ENCODE data around the gene SH3GL2.

SH3GL2 gene

DNA sequence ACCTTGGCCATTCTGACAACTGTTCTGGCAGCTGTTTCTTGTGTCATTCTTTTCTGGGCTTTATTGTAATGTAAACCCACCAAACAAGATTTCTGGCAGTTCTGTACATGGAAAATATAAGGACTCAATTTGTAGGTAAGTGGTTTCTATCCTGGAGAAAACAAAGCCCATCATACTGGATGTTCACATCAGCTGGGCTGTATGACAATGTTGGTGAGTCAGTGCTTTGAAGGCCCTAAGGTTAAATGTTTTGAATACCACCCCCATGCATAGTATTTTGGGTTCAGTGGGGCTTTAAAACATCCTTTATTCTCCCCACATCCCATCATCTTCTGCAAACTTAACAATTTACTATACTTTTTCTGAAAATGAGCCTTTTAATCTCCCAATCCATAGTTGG is 52.5 kb downstream of the SH3GL2 start:
- Histone ChIP-seq H3K9me3 (ENCODE audit: control insufficient read depth in 1 of 2, low read length in 2 of 2) (no peaks in the 10 kb centered on the region), H3K4me3 (ENCODE audit: low read depth in 1 of 2, low read length in 2 of 2) (no peak overlapping the region), H3K4me1 (ENCODE audit: control insufficient read depth in 1 of 2, insufficient read depth in 2 of 2, low read length in 2 of 2) (no peaks in the 10 kb centered on the region), H3K36me3 (ENCODE audit: control insufficient read depth in 1 of 2, insufficient read depth in 2 of 2, low read length in 2 of 2) (no peaks in the 10 kb centered on the region), H3K27me3 (ENCODE audit: low read depth, low read length) (no peaks in the 10 kb centered on the region), H3K27ac (ENCODE audit: low read length) (no peak overlapping the region)

DNA sequence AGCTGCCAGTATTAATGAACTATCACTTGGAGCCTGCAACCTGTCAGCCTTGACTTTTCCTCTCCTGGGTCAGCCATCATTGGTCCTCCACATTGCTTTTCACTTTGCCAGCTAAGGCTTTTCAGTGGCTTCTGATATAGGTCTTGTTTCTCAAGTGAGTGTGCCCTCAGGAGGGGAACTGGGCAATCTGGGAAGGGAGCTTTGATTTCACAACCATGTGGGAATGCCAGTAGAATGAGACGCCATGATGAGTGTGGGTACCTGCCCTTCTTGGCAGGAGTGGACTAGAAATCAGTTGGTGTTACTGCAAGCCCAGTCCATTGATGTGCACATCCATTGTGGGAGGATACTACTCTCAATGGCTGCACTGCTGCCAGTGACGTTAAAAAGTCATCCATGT is 54.1 kb downstream of the SH3GL2 start:
- H3K36me3 ChIP-seq (ENCODE audit: control insufficient read depth in 1 of 2, insufficient read depth in 2 of 2, low read length in 2 of 2) = no peaks in the 10 kb centered on the region
- no peaks in the 10 kb centered on the region for H3K4me1 ChIP-seq (ENCODE audit: control insufficient read depth in 1 of 2, insufficient read depth in 2 of 2, low read length in 2 of 2)
- H3K27ac ChIP-seq (ENCODE audit: low read length) = no peak overlapping the region
- H3K4me3 ChIP-seq (ENCODE audit: low read depth in 1 of 2, low read length in 2 of 2) = no peak overlapping the region
- H3K27me3 ChIP-seq (ENCODE audit: low read depth, low read length) = no peaks in the 10 kb centered on the region
- no peaks in the 10 kb centered on the region for H3K9me3 ChIP-seq (ENCODE audit: control insufficient read depth in 1 of 2, low read length in 2 of 2)

DNA sequence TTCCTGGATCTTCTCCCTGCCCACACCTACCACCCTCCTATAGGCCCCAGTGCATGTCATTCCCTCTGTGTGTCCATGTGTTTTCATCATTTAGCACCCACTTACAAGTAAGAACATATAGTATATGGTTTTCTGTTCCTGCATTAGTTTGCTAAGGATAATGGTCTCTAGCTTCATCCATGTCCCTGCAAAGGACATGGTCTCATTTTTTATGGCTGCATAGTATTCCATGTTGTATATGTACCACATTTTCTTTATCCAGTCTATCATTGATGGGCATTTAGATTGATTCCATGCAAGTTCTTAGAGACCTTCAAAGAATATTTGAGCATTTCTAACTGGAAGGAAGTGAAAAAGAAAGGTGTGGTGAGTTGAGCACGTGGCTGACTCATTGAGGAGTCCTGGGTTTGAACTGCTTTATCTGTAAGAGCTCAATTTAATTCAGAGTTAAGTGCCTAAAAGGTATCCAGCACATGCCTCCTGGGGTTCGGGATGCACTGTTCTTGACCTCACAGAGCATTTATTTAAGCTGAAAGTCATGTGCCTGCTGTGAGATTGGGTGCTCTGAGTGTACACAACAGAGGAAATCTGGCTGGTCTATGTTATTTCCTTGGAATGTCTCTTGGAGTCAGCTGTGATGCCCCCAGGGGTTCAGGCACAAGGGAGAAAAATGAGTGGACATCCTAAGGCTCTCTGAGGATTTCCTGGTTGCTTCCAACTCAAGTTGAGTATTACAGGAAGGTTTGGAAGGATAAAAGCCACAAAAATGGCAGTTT is 56.4 kb downstream of the SH3GL2 start:
- Histone ChIP-seq H3K27me3 (ENCODE audit: low read depth, low read length) (no peaks in the 10 kb centered on the region), H3K9me3 (ENCODE audit: control insufficient read depth in 1 of 2, low read length in 2 of 2) (no peaks in the 10 kb centered on the region), H3K27ac (ENCODE audit: low read length) (no peak overlapping the region), H3K4me3 (ENCODE audit: low read depth in 1 of 2, low read length in 2 of 2) (no peak overlapping the region), H3K36me3 (ENCODE audit: control insufficient read depth in 1 of 2, insufficient read depth in 2 of 2, low read length in 2 of 2) (no peaks in the 10 kb centered on the region), H3K4me1 (ENCODE audit: control insufficient read depth in 1 of 2, insufficient read depth in 2 of 2, low read length in 2 of 2) (no peaks in the 10 kb centered on the region)

DNA sequence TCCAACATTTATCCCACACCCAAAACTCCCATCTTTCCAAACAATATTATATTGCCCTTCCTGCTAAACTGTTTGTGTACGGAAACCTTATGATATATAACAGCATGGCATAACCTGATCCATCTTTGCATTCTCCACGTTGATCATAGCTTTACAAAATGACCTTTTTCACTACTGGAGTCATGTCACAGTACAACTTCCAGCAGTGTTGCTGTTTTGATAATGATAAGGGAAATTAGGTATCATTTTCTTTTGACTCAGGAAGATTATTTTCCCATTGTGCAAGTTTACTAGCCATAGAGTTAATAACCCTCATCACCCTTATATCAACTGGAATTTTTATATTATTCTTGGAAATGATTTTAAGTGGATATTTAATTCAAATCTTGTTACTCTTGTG is 57.5 kb downstream of the SH3GL2 start:
- Histone ChIP-seq H3K36me3 (ENCODE audit: control insufficient read depth in 1 of 2, insufficient read depth in 2 of 2, low read length in 2 of 2) (no peaks in the 10 kb centered on the region), H3K9me3 (ENCODE audit: control insufficient read depth in 1 of 2, low read length in 2 of 2) (no peaks in the 10 kb centered on the region), H3K27me3 (ENCODE audit: low read depth, low read length) (no peaks in the 10 kb centered on the region), H3K4me1 (ENCODE audit: control insufficient read depth in 1 of 2, insufficient read depth in 2 of 2, low read length in 2 of 2) (no peaks in the 10 kb centered on the region), H3K4me3 (ENCODE audit: low read depth in 1 of 2, low read length in 2 of 2) (no peak overlapping the region), H3K27ac (ENCODE audit: low read length) (no peak overlapping the region)

DNA sequence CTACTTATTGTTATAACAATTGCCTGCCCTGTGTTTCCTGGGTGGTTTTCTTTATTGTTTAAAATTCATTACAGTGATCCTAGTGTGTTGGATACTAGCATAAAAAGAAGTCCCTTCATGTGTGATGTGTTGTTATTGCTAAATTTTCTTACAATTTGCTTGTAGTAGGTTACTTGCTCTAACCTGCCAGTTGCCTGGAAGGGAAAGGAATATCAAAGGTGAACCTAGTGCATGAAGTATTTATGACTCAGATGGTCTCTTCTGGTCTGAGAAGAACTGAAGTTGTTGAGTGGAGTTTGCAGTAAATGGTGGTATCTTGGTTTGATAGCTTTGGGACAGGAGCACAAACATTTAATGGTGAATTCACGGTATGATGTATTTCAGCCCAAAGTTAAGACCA is 58.0 kb downstream of the SH3GL2 start:
- Histone ChIP-seq H3K4me3 (ENCODE audit: low read depth in 1 of 2, low read length in 2 of 2) (no peak overlapping the region), H3K9me3 (ENCODE audit: control insufficient read depth in 1 of 2, low read length in 2 of 2) (no peaks in the 10 kb centered on the region), H3K36me3 (ENCODE audit: control insufficient read depth in 1 of 2, insufficient read depth in 2 of 2, low read length in 2 of 2) (no peaks in the 10 kb centered on the region), H3K27ac (ENCODE audit: low read length) (no peak overlapping the region), H3K4me1 (ENCODE audit: control insufficient read depth in 1 of 2, insufficient read depth in 2 of 2, low read length in 2 of 2) (no peaks in the 10 kb centered on the region), H3K27me3 (ENCODE audit: low read depth, low read length) (no peaks in the 10 kb centered on the region)

DNA sequence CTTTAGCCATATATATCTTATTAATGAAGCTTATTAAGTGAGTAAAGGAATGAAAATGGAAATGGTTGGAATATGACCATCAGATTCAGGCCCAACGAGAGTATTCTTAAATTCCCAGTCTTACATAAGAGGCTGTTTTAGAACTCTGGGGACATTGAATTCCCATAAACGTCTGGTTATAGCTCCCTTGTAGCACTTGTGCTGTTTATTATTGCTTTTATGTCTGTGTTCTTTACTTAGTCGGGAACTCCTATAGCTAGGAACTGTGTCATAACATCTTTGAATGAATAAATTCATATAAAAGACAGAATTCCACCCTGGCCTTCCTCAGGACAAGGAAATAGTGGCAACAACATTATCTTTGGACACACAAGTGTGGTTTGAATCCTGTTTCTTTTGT is 58.4 kb downstream of the SH3GL2 start:
- Histone ChIP-seq H3K9me3 (ENCODE audit: control insufficient read depth in 1 of 2, low read length in 2 of 2) (no peaks in the 10 kb centered on the region), H3K4me3 (ENCODE audit: low read depth in 1 of 2, low read length in 2 of 2) (no peak overlapping the region), H3K36me3 (ENCODE audit: control insufficient read depth in 1 of 2, insufficient read depth in 2 of 2, low read length in 2 of 2) (no peaks in the 10 kb centered on the region), H3K27me3 (ENCODE audit: low read depth, low read length) (no peaks in the 10 kb centered on the region), H3K27ac (ENCODE audit: low read length) (no peak overlapping the region), H3K4me1 (ENCODE audit: control insufficient read depth in 1 of 2, insufficient read depth in 2 of 2, low read length in 2 of 2) (no peaks in the 10 kb centered on the region)

DNA sequence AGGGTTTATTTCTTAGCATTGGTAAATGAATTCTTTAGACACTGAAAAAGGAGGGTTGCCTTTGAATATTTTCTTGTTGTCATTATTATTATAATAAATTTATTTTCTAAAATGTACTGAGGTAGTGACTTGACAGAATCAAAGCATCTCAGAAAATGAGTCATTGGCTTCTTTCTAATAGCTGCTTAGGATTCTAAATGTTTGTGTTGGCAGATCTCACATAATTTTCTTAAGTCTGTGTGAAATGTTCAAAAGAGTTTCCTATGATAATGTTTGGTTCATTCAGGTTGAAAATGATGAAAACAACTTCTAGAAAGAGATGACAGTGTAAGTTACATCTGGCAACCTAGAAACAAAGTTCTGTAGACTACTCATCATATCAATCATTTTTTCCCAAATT is 69.7 kb downstream of the SH3GL2 start:
- no peaks in the 10 kb centered on the region for H3K36me3 ChIP-seq (ENCODE audit: control insufficient read depth in 1 of 2, insufficient read depth in 2 of 2, low read length in 2 of 2)
- no peaks in the 10 kb centered on the region for H3K27me3 ChIP-seq (ENCODE audit: low read depth, low read length)
- no peaks in the 10 kb centered on the region for H3K4me1 ChIP-seq (ENCODE audit: control insufficient read depth in 1 of 2, insufficient read depth in 2 of 2, low read length in 2 of 2)
- peaks cover 0 to 6% of the 10 kb centered on the region in 2 donors for H3K9me3 ChIP-seq (ENCODE audit: control insufficient read depth in 1 of 2, low read length in 2 of 2)
- no peak overlapping the region for H3K4me3 ChIP-seq (ENCODE audit: low read depth in 1 of 2, low read length in 2 of 2)
- H3K27ac ChIP-seq (ENCODE audit: low read length) = no peak overlapping the region

DNA sequence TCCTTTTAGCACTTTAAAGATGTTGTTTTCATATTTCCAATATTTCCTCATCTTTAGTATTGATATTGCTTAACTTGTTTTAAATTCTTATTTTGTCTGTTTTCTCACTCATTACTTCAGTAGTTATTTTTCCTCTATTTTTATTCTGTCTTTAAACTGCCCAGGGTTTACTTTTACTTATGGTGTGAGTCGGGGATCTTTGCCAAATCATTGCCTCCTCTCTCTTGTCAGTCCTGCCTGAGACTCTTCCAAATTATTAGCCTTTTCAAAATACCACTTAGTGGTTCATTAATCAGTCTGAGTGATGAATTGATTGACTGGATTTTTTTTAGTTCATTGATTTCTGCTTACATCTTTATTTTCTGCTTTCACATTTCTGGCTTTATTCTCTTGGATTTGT is 72.9 kb downstream of the SH3GL2 start:
- Histone ChIP-seq H3K36me3 (ENCODE audit: control insufficient read depth in 1 of 2, insufficient read depth in 2 of 2, low read length in 2 of 2) (no peaks in the 10 kb centered on the region), H3K4me3 (ENCODE audit: low read depth in 1 of 2, low read length in 2 of 2) (no peak overlapping the region), H3K27ac (ENCODE audit: low read length) (no peak overlapping the region), H3K27me3 (ENCODE audit: low read depth, low read length) (no peaks in the 10 kb centered on the region), H3K9me3 (ENCODE audit: control insufficient read depth in 1 of 2, low read length in 2 of 2) (no peaks in the 10 kb centered on the region), H3K4me1 (ENCODE audit: control insufficient read depth in 1 of 2, insufficient read depth in 2 of 2, low read length in 2 of 2) (no peaks in the 10 kb centered on the region)

DNA sequence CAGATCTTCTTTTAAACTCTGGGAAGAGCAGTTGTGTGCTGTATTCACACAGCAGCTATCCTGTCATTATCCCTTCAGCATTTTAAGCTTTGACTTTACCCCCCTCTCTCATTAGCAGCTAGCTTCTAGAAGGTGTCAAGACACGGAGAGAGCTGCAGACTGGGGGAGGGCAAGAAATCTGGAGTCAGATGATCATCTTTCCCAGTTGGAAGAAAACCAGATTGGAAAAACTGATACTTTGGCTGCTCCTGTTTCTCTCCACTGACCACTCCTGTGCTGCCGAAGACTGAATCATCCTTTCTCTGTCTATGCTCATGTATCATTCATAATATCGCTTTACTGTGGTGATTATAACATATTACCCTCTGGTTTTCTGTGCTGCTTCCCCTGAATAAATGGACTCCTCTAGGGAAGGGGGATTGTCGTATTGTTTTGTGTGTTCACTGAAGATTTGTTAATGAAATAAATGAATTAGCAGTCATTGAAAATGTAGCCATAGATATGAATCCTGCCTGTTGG is 75.1 kb downstream of the SH3GL2 start:
- Histone ChIP-seq H3K36me3 (ENCODE audit: control insufficient read depth in 1 of 2, insufficient read depth in 2 of 2, low read length in 2 of 2) (no peaks in the 10 kb centered on the region), H3K9me3 (ENCODE audit: control insufficient read depth in 1 of 2, low read length in 2 of 2) (no peaks in the 10 kb centered on the region), H3K27me3 (ENCODE audit: low read depth, low read length) (no peaks in the 10 kb centered on the region), H3K27ac (ENCODE audit: low read length) (no peak overlapping the region), H3K4me1 (ENCODE audit: control insufficient read depth in 1 of 2, insufficient read depth in 2 of 2, low read length in 2 of 2) (no peaks in the 10 kb centered on the region), H3K4me3 (ENCODE audit: low read depth in 1 of 2, low read length in 2 of 2) (no peak overlapping the region)

DNA sequence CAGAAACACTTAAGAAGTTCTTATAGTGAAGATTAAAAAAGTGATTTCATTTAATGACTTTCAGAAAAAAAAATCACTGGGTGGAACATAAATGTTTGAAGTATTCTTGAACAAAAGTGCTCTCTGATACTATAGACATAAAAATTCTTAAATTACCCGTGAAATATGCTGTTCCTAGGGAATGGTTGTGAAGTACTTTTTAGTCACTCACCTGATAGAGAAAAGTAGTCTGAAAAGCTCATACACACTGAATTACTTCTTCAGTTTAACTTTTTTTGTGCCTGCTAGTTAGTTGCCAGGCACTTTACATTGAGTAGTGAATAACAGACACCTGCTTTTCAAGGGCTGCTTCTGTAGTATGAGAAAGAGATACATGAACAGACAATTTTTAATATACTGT is 78.0 kb downstream of the SH3GL2 start:
- Histone ChIP-seq H3K36me3 (ENCODE audit: control insufficient read depth in 1 of 2, insufficient read depth in 2 of 2, low read length in 2 of 2) (no peaks in the 10 kb centered on the region), H3K27ac (ENCODE audit: low read length) (no peak overlapping the region), H3K4me1 (ENCODE audit: control insufficient read depth in 1 of 2, insufficient read depth in 2 of 2, low read length in 2 of 2) (no peaks in the 10 kb centered on the region), H3K27me3 (ENCODE audit: low read depth, low read length) (no peaks in the 10 kb centered on the region), H3K4me3 (ENCODE audit: low read depth in 1 of 2, low read length in 2 of 2) (no peak overlapping the region), H3K9me3 (ENCODE audit: control insufficient read depth in 1 of 2, low read length in 2 of 2) (no peaks in the 10 kb centered on the region)

DNA sequence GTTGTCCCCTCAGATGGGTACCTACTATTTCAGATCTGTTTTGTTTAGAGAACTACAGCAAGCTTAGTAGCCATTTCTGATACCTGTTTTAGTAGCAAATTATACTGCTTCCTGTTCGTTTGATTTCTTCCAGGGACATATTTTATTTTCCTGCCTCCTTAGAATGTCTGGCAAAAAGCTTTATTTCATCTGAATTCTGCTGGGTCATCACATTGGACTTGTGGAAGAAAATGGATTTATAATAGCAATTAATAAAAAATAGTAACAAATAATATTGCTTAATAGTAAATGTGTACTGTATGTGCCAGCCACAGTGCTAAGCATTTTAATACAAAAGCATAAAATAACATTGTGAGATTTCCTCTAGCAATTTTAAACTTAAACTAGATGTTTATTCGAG is 79.4 kb downstream of the SH3GL2 start:
- Histone ChIP-seq H3K27me3 (ENCODE audit: low read depth, low read length) (no peaks in the 10 kb centered on the region), H3K4me3 (ENCODE audit: low read depth in 1 of 2, low read length in 2 of 2) (no peak overlapping the region), H3K36me3 (ENCODE audit: control insufficient read depth in 1 of 2, insufficient read depth in 2 of 2, low read length in 2 of 2) (no peaks in the 10 kb centered on the region), H3K4me1 (ENCODE audit: control insufficient read depth in 1 of 2, insufficient read depth in 2 of 2, low read length in 2 of 2) (no peaks in the 10 kb centered on the region), H3K9me3 (ENCODE audit: control insufficient read depth in 1 of 2, low read length in 2 of 2) (no peaks in the 10 kb centered on the region), H3K27ac (ENCODE audit: low read length) (no peak overlapping the region)

DNA sequence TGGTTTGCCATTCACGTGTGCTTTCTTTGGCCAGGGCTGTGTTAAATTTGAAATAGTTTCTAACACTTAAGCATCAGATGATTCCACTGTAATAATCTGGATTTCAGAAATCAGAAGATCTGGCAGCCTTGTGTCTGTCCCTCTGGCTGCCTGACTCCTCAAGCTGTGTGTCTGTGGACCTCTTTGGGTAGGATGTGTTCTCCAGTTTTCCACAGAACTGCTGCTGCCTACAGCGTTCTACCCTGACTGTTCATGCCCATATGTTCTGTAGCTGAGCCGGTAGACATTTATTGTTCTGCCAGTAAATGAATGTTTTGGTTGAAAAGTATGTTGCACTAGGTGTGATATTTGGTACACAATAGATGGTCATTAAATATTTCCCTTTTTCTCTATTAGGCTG is 81.3 kb downstream of the SH3GL2 start:
- Histone ChIP-seq H3K9me3 (ENCODE audit: control insufficient read depth in 1 of 2, low read length in 2 of 2) (no peaks in the 10 kb centered on the region), H3K27ac (ENCODE audit: low read length) (no peak overlapping the region), H3K4me3 (ENCODE audit: low read depth in 1 of 2, low read length in 2 of 2) (no peak overlapping the region), H3K27me3 (ENCODE audit: low read depth, low read length) (no peaks in the 10 kb centered on the region), H3K4me1 (ENCODE audit: control insufficient read depth in 1 of 2, insufficient read depth in 2 of 2, low read length in 2 of 2) (no peaks in the 10 kb centered on the region), H3K36me3 (ENCODE audit: control insufficient read depth in 1 of 2, insufficient read depth in 2 of 2, low read length in 2 of 2) (no peaks in the 10 kb centered on the region)
